Stimulated activated CD4-positive, alpha-beta T cell treated with anti-CD3 and anti-CD28 coated beads, Interleukin-12 subunit alpha, Interleukin-12 subunit beta, amount 100 ng/mL, for 48 hours (primary cell): ENCODE results near the gene SGMS2.

Experiments
- DNase-seq, 3 donors: peaks; one replicate each; pipeline ENCODE4 v3.0.0-alpha.2; 2020; ENCODE audit warnings: low read depth in 2 of 3, low spot score in 1 of 3

Gene SGMS2

DNA sequence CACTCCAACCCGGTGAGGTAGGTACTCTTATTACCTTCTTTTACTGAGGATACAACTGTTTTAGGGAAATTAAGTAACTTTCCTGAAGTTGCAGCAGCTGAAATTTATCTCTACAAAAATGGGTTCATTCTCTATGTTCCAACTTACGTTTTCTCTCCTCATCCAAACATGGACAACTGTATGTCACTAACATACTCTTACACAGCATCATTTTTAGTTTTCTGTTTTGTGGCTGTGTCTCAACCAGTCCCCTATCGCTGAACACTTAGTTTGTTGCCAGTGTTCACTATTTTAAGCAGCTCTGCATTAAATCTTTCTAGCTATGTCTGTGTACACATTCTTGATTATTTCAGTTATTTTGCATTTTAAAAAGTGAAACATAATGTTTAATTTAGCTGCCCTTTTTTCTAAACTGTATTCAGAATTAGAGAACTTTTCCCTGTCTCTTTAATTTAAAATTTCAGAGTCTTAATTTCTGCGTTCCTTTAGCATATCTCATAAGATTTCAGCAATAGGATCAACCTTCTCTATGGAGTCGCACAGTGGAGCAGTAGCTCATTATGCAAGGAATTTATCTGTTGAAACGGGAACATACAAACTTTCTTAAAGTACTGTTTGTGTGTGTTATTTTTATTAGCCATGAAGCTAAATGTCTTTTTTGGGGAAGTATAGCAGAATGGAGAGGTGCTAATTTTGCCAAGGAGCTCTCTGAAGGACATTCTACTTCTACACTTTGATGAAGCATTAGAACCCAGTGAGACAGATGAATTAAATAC is 3.8 kb downstream of the SGMS2 start:
- DNase-seq, result no peak

- no peak for DNase-seq
Observed at GRCh38 chr4:107831140-107831539, 6.4 kb downstream of the SGMS2 start.

DNA sequence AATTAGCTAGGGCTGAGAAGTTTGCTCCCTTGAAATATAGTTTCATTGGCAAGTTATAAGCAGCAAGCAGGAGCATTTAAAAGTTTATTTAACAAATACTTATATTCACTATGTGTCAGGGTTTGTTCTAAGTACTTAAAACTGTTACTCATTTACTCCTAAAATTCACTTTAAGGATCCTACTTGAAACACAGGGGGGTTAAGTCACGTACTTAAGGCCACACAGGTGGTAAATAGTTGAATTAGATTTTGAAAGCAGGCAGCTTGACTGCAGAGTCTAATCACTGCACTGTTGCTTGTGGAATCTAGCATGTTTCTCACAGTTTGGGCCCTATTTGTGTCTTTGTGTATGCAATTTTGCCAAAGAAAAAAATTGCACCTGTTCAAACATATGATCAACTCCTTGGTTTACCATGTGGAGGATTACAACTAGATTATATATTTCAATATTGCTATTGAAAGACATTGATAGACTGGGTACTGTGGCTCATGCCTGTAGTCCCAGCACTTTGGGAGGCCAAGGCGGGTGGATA is 7.6 kb downstream of the SGMS2 start:
- no peak for DNase-seq

DNA sequence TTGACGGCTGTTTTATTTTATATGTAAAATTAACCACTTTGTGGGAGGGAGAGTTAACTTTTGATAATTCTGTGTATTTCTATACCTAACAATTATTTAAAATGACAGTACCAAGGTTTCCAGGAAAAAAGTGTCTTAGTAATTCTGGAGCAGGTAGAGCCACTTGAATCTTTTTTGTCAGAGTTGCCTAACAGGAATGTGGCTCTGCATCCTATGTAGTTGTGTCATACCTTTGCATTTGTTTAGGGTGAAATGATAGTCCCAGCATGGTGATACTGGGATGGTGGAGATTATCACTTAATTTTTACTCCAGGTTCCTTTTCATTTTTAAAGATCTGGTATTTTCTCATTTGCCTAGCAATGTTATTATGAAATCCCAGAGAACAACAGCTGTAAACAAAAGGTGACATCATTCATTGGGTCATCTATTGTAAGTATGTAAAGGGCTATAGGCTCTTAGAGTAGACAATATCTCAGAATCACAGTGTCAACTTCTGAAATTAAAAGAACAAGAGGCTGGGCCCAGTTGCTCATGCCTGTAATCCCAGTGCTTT is 9.6 kb downstream of the SGMS2 start:
- no peak for DNase-seq

- no peak for DNase-seq
Observed at GRCh38 chr4:107835406-107835805, 10.7 kb downstream of the SGMS2 start.

GRCh38 chr4:107837317-107837716 is 12.6 kb downstream of the SGMS2 start:
- no peak for DNase-seq

DNA sequence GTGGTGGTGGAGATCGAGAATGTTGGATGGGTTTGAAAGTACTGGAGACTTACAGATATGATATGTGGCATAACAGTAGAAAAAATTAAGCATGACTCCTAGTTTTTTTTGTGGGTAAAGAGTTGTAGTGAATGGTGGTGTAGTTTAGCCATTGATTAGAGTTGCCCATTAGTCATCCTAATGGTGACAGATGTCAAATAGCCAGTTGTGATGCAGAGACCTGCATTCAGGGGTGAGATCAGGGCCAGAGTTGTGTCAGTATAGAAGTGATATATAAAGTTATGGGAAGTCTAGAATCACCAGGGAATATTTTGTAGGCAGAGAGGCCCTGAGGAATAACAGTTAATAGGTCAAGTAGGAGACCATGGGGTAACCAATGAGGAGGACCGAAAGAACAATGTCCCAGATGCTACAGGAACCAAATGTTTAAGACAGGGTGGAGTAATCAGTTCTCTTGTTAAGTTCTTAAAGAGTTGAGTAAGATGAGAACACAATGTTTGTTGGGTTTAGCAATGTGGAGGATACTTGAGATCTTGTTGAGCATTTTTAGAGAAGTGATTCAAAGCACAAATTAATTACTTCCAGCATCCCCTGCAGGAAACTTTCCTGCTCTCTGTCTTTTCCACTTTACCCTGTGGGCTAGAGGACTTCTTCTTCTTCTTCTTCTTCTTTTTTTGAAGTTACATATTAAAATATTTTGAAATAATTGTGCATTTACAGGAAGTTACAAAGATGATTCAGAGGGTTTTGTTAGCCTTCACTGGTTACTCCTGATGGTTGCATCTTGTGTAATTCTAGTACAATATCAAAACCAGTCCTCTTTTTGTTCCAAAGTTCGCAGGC is 13.3 kb downstream of the SGMS2 start:
- no peak for DNase-seq

- DNase-seq, result no peak
Observed at GRCh38 chr4:107838861-107839565, 14.3 kb downstream of the SGMS2 start.

DNA sequence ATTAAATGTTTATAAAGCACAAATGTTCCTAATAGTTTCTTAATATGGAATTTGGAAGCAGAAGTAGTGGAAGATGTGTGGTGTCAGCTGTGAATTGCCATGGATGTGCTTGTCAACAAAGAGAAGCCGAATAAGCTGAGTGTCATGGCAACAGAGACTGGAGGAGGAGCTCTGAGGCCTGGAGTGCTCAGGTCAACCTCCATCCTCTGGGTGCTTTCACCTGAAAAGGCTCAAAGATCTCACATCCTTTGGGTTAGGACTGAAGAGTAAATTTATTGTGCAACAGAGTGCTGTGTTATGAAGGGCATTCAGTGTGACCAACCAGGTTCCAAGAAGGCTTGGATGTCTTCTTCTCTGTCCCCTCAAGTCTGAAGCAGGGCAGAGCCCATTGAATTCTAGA is 18.7 kb downstream of the SGMS2 start:
- DNase-seq, result no peak

DNA sequence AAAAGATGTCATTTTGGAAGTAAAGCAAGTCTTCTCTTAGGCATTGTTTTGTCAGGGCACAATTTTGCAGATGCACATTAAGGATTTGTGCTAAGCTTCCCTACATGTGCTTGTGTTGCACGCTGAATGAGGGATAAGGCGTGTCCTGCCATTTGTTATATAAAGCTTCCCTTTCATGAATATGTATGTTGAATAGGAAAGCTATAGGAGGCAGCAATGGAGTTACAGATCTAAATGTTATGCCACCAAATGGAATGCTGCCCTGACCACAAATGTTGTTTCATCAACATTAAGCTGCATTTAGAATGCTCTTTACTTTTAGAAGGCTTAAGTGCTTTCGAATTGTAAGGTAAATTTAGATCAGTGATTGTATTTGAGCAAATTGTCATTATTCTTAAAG is 20.9 kb downstream of the SGMS2 start:
- no peak for DNase-seq

- DNase-seq, result no peak
Observed at GRCh38 chr4:107850438-107850837, 25.7 kb downstream of the SGMS2 start.

DNA sequence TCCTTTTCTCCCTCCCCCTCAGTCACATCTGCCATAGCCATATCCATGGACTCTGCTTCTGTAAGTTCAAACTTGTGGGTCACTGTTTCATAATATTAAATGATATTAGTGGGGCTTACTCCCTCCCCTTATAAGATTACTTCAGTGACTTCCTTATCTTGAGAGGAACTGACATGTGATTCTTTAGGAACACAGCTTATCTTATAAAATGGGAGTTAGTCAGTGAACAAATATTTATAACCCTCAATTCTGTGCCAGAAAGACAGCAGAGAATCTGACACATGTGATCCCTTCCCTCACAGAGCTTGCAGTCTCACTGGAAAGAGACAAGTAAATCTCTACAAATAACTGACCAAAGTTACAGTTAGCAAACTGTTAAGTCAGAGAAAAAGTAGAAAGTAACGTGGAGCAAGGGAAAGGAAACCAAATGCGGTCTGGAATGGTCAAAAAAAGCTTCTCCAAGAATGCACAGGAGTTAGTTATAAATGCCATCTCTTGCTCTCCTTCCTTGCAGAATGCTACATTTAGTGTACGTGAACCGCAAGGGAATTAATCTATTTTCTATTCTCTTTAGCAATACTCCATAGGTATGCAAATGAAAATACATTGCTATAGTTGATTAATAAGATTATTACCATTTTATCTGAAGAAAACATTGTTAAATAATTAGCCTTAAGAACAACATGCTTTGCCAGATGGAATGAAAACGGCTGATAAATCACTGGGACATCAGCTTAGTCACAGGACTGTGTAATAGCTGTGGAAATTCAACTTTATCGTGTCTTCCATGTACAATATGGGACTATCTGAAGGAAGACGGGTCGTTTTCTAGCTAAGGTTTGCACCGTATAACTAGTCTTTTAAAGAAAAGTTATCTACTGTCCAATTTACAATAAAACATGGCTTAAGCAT is 29.0 kb downstream of the SGMS2 start:
- DNase-seq, result no peak

GRCh38 chr4:107854356-107855022 is 29.8 kb downstream of the SGMS2 start:
- DNase-seq, result no peak

DNA sequence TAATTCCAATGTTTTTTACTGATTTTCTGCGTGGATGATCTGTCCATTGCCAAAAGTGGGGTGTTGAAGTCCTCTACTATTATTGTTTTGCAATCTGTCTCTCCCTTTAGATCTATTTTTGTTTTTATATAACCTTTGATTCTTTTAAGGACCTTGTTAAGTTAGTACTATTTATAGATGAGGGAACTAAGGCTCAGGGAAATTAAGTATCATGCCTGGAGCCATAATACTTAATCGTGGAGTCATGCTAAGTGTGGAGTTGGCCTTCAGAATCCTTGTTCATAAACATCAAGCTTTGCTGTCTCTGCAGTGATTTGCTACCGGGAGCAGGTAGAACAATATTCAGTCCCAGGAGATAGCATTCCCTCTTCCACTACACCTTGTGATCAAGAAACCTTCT is 31.0 kb downstream of the SGMS2 start:
- no peak for DNase-seq

DNA sequence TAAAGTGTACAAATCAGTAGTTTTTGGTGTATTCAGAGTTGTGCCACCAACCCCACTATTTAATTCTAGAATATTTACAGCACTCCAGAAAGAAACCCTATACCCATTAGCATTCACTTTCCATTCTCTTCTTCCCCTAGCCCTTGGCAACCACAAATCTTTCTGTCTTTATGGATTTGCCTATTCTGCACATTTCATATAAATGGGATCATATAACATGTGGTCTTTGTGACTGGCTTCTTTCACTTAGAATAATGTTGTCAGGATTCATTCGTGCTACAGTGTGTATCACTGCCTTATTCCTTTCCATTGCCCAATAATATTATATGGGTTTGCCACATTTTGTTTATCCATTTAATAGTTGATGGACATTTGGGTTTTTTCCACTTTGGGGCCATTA is 32.2 kb downstream of the SGMS2 start:
- DNase-seq, result no peak

DNA sequence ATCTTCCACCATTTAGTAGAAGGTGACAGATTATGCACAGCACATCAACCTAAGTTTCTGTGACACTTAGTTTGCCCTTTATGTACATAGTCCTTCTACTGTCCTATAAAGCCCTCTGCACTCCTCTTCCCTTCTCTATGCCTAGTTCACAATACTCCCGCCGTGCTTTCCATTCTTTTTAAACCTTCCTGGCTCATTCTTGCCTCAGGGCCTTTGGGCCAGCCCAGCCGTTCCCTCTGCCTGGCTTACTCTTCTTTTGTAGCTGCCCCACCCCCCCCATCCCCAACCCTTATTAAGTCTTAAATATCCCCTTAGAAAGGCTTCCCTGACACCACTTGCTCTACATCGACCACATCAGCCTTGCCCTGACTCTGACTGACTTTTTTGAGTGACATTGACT is 33.0 kb downstream of the SGMS2 start:
- DNase-seq, result no peak

DNA sequence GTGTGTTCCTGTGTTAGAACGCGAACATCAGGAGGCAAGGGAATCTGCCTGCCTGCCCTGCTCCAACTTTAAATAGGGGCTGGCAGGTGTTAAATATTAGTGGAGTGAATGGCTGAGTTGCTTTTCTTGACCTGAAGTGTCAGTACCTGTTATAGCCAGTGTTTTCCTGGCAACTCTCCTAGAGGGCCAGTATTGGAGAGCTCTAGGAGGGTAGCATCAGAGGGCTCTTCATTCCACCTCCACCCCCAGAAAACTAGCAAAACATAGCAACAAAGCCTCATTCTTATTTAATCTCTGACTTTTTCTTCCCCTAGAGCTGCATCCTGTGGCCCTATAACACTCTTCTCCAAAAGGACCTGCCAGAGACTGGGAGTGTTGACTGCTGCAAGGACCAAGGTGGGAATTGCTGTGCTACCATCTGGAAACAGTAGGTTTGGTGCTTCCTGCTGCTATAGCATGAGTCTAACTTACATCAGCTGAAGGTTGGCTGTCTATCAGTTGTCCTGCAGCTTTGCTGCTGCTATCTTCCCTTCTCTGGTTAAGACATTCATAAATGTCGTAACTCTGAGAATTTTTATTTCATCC is 33.5 kb downstream of the SGMS2 start:
- no peak for DNase-seq

DNA sequence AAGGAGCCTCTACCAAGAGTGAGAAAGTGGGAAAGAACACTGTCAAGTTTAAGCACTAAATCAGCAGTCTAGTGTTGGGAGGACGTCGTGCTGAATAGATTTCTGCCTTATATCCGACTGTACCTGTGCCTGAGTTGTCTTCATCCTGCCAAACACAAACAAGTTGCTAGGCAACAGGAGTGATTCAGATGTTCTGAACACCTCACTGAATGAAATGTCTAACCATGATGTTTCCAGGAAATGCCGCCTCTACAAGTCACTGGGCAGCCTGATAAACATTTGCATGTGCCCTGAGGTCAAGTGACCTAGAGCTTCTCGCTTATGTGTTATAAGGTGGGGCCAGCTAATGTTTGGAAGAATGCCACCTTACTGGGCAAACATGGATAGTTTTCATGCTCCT is 37.9 kb downstream of the SGMS2 start:
- DNase-seq, result peak in 2 of 3 donors; percentile 6 to 22

DNA sequence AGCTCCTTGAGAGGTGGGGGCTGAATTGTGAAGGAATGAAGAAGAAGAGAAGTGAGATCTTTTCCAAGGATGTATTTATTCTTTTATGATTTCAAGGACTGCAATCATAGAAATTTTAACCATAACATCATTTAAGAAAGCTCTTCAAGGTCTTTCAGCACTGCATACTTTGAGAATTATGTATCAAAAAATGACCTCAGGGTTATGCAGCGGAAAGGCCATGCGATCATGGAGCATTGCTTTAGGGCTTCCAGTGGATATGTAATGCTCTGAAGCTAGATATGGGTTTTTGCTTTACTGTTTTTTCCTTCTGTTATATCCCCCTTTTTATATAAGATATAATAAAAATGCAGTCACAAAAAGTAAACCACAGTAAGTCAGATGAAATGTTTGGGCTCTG is 38.7 kb downstream of the SGMS2 start:
- no peak for DNase-seq
